Measurements from ENCODE around the gene MGST3. TPM values are rescaled to one million over a fixed set of nuclear protein-coding genes. Genes with fewer than 3 reads are reported as not detected.
"Not testable (repeated sequence)": the region's sequence is repeated elsewhere in the genome, so short reads cannot be mapped to it uniquely, and the experiment has no call there.

The MGST3 gene
- total RNA-seq, result 111 TPM

DNA sequence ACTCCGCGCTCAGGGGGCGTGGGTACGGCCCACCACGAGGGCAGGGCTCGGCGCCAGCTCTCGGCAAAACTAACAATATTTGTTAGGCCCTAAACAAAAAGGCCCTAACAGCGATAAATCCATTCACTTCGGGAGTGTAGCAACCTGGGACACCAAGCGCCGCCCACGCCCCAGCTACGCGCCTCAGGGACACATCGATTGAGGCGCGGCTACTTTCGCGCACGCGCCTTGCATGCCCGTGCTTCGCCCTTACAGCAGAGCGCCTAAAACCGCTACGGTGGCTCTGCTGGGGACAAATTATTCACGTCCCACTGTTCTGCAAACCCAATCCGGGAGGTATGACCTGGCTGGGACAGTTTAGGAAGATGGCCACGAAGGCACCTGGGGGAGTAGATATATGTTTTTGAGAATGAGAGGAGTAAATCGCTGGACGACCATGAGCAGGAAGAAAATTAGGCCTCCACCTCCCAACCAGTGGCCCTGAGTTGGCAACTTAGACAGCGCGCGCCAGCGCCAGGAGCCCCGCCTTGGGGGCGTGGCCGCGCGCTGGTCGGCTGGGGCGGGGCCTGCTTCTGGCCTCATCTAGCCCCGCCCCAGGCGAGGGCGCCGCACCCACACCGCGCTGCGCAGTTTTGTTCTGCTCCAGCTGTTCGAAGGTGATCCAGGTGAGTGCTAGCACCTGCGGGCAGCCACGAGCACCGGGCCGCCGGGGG is at the start of gene MGST3:
Gene MGST3, plus strand, starts transcription at position 606 of the 713 bp plus-strand sequence. CDS start 18,614 bp downstream, outside the sequence.
- peak; percentile 96 for DNase-seq

DNA sequence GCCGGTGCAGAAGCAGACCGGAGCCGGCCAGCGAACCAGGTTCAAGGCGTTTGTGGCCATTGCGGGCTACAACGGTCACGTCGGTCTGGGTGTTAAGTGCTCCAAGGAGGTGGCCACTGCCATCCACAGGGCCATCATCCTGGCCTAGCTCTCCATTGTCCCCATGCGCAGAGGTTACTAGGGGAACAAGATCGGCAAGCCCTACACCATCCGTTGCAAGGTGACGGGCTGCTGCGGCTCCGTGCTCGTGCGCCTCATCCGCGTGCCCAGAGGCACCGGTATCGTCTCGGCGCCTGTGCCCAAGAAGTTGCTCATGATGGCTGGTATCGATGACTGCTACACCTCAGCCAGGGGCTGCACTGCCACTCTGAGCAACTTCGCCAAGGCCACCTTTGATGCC is 49.1 kb upstream of the MGST3 start:
- no peak for DNase-seq

DNA sequence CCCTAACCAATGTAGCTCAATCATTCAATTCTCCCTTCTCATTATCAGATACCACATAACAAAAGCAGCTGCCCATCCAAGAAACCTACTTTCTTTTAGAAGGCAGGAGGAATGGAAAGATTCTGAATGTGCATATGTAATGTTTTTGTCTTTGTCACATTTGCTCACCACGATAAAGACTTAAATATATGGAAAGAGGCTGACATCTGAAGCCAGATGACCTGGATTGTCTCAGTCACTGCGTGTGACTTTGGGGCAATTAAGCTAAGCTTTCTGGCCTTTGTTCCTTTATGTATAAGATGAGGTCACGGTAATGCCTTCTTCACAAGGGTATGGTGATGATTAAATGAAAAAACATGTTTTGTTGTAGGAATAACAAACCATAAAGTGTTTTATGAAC is 44.6 kb upstream of the MGST3 start:
- DNase-seq, result no peak

- not testable (repeated sequence) for DNase-seq
Measured at GRCh38 chr1:165591391-165591790, 39.6 kb upstream of the MGST3 start.

- peak; percentile 77 for DNase-seq
Measured at GRCh38 chr1:165592945-165593823, 37.9 kb upstream of the MGST3 start.

DNA sequence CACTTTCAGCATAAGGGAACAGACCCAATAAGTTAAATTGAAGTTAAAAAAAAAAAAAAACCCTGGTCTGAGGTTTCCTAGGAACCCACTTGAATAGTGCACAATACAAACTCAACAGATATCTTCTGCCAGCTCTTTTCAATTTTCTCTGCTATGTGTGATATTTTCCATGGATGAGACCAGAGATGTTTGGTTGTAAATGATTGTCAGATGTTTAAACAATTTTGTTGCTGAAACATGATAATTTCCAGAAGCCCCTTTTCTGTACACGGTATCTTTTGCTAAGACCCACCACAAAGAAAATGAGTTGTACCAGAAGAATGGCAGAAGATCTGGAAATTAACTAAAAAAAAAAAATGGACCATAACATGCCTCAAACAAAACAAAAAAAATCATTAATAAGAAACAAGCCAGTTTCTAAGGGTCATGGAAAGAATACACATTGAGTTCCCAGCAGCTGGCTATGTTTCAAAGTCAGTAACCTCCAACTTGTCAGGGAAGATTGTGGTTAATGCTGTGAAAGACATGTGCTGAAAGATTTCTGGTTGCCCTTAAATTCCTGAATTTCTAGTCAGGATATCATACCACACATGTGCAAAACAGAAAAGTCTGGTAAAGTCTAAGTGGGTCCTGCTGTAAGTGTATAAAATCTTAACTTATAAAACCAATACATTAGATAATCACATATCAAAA is 35.6 kb upstream of the MGST3 start:
- peak; percentile 96 for DNase-seq

DNA sequence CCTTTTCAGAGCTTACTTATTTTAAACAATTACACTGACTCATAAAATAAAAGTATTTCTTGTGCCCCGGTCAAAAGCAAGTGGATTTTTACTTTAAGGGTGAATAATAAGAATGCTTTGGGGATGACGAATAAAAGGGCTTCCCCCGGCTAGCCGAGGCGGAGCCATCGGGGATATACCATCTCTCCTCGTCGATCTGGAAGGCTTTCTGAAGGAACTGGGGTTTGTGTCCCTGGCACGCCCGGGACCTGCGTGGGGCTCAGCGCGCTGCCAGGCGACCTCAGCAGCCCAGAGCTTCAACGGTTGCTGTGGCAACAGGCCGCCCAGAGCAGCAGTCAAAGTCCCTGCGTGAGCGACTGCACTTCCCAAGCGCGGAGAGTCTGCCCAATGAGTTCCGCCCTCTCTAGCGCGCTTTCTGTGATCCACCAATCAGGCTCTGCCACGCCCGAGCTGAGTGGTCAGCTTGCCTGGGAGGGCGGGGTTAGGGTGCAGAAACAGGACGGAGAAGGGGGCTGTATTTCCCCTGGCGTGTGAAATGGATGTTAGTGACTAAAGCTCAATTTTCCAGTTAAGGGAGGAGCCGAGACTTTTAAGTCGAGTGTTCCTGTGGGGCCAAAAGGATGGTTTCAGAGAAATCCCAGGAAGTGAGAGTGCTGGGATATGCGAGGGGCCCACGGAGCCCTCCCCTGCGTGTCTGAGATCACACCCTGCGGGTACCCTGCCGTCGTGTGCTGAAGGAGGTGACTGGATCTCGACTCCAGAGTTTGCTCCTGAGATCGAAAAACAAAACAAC is 33.0 kb upstream of the MGST3 start:
- peak; percentile 96 for DNase-seq

DNA sequence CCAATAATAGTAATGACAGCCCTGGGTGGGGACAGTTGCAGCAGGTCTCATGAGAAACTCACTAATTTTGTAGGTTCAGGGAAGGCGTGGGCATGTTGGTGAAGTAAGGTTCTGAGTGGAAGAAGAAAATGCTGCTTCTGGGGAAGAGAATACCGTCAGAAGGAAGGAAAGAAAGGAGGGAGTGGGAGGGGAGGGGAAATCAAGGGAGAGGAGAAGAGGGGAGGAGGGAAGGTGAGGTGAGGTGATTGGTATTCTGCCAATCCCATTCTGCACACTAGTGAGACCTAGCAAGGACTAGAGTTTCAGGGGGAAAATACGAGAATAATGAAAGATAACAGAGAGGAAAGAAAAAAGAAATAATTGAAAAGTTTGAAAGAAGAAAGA is 32.4 kb upstream of the MGST3 start:
- peak; percentile 52 for DNase-seq

DNA sequence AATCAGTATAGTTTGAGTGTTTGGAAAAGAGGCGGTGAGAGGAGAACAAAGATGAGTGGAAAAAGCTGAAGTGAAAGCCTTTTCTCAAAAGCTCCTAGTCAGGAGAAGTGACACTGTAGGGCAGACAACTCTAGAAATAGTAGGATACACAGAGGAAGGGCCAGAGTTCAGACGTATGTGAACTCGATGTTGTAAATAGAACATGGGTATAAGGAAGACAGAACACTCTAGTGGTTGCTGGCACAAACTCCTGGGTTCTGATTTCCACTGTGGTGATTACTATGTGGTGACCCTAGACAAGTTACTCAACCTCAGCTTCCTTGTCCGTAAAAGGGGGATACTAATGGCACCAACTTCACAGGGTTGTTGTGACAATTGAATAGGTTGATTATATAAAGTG is 30.2 kb upstream of the MGST3 start:
- DNase-seq, result no peak

- no peak for DNase-seq
Measured at GRCh38 chr1:165603810-165604209, 27.2 kb upstream of the MGST3 start.

- DNase-seq, result no peak
Measured at GRCh38 chr1:165605246-165605645, 25.8 kb upstream of the MGST3 start.

GRCh38 chr1:165606676-165607075 is 24.4 kb upstream of the MGST3 start:
- not testable (repeated sequence) for DNase-seq

- DNase-seq, result no peak
Measured at GRCh38 chr1:165610866-165611265, 20.2 kb upstream of the MGST3 start.

- no peak for DNase-seq
Measured at GRCh38 chr1:165612062-165612461, 19.0 kb upstream of the MGST3 start.

- DNase-seq, result no peak
Measured at GRCh38 chr1:165616054-165616612, 14.9 kb upstream of the MGST3 start.

DNA sequence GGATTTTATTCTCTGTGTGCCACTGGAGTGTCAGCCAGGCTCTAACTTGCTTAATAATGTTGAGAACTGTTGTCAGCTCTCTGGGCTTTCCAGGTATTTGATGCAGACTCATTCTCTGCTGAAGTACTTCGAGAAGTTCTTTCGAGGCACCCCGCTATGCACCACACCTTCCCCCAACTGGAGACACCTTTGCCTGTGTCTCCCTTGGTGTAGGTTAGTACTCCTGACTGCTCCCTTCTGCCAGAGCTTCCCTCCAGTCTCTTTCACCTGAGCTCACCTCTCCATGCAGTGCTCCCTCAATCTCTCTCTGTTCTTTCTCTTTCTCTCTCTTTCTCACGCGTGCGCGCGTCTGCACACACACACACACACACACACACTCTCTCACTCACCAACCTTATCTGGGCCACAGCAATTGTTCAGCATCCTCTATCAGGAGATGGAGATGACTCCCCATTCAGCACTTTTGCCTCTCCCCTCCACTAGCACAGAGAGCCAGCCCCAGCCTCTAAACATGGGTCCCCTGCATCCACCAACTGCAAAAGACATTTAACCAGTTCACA is 14.0 kb upstream of the MGST3 start:
- no peak for DNase-seq

- no peak for DNase-seq
Measured at GRCh38 chr1:165619647-165620151, 11.3 kb upstream of the MGST3 start.

GRCh38 chr1:165623624-165624023 is 7.4 kb upstream of the MGST3 start:
- DNase-seq, result no peak

- DNase-seq, result no peak
Measured at GRCh38 chr1:165624441-165624840, 6.6 kb upstream of the MGST3 start.

- no peak for DNase-seq
Measured at GRCh38 chr1:165628147-165628822, 2.7 kb upstream of the MGST3 start.

GRCh38 chr1:165629151-165629550 is 1.9 kb upstream of the MGST3 start:
- DNase-seq, result no peak

Measured in skin of body (tissue), 2 donors.